HEK293 (cell line): ENCODE measurements around the gene CIART.
A peak's percentile ranks its signal among the peaks of the same experiment; 100 is the strongest.

Experiments
- CTCF ChIA-PET: fragments of 350-600 bp; formaldehyde crosslinking; extraction: SDS; loops from one replicate; lab custom pipeline; 2021; ENCODE audit warnings: antibody characterized with exemption; lab: Yijun Ruan, JAX
- POLR2A ChIA-PET: fragments of 300-600 bp; formaldehyde crosslinking; extraction: SDS; loops from one replicate; lab custom pipeline; 2020; ENCODE audit warnings: antibody characterized with exemption, inconsistent platforms; lab: Yijun Ruan, JAX
- H3K27ac ChIP-seq: fragments of 200-500 bp; sonication (Bioruptor generic); 2 replicates; pipeline ENCODE4 v1.5.1; 2014; ENCODE audit warnings: low read depth, low read length, control low read depth, inconsistent platforms; ENCODE audit errors: extremely low read depth
- H3K36me3 ChIP-seq, 2 experiments: fragments of 200-500 bp in 1 of 2; sonication (Bioruptor generic) in 1 of 2; 1 replicate in 1 of 2; 2 replicates in 1 of 2; pipeline ENCODE4 v1.5.1; 2014 to 2017; ENCODE audit warnings: inconsistent platforms in 2 of 2, low read length in 2 of 2; ENCODE audit not compliant: control insufficient read depth in 2 of 2, insufficient read depth in 1 of 2
- H3K4me1 ChIP-seq: fragments of 200-500 bp; sonication (Bioruptor generic); 2 replicates; pipeline ENCODE4 v1.5.1; 2014; ENCODE audit warnings: mild to moderate bottlenecking, low read length, inconsistent platforms; ENCODE audit not compliant: control insufficient read depth, insufficient read depth
- H3K4me3 ChIP-seq: 2 replicates; pipeline ENCODE4 v1.5.1; 2011; ENCODE audit warnings: low read depth, mild to moderate bottlenecking, control low read depth, low read length, moderate library complexity
- H3K9me3 ChIP-seq: fragments of 200-500 bp; sonication (Bioruptor generic); 2 replicates; pipeline ENCODE4 v1.5.1; 2014; ENCODE audit warnings: low read depth, low read length, inconsistent platforms; ENCODE audit not compliant: control insufficient read depth, insufficient read depth
- AEBP2 ChIP-seq: fragments of 450-650 bp; formaldehyde crosslinking; IDR thresholded peaks from 2 replicates; pipeline ENCODE4 v1.5.1; 2016; ENCODE audit warnings: missing biosample characterization, missing genetic modification characterization, borderline replicate concordance
- GLIS1 ChIP-seq: fragments of 450-650 bp; formaldehyde crosslinking; IDR thresholded peaks from 2 replicates; pipeline ENCODE4 v1.5.1; 2016; ENCODE audit warnings: missing biosample characterization, missing genetic modification characterization
- GLIS2 ChIP-seq: fragments of 450-650 bp; formaldehyde crosslinking; IDR thresholded peaks from 2 replicates; pipeline ENCODE4 v1.5.1; 2016; ENCODE audit warnings: missing biosample characterization, missing genetic modification characterization
- ZFP69B ChIP-seq: fragments of 450-650 bp; formaldehyde crosslinking; IDR thresholded peaks from 2 replicates; pipeline ENCODE4 v1.5.1; 2016; ENCODE audit warnings: missing biosample characterization, missing genetic modification characterization
- ZIC2 ChIP-seq: fragments of 450-650 bp; formaldehyde crosslinking; IDR thresholded peaks from 2 replicates; pipeline ENCODE4 v1.5.1; 2016; ENCODE audit warnings: missing biosample characterization, missing genetic modification characterization
- ZNF140 ChIP-seq: fragments of 450-650 bp; formaldehyde crosslinking; IDR thresholded peaks from 2 replicates; pipeline ENCODE4 v1.5.1; 2016; ENCODE audit warnings: missing biosample characterization, missing genetic modification characterization
- ZNF16 ChIP-seq: fragments of 450-650 bp; formaldehyde crosslinking; IDR thresholded peaks from 2 replicates; pipeline ENCODE4 v1.5.1; 2016; ENCODE audit warnings: low read depth, missing biosample characterization, missing genetic modification characterization
- ZNF266 ChIP-seq: fragments of 450-650 bp; formaldehyde crosslinking; IDR thresholded peaks from 2 replicates; pipeline ENCODE4 v1.5.1; 2016; ENCODE audit warnings: missing biosample characterization, missing genetic modification characterization, low read depth
- ZNF341 ChIP-seq: fragments of 450-650 bp; formaldehyde crosslinking; IDR thresholded peaks from 2 replicates; pipeline ENCODE4; 2016; ENCODE audit warnings: low read depth, missing biosample characterization, missing genetic modification characterization
- ZNF362 ChIP-seq: fragments of 450-650 bp; formaldehyde crosslinking; IDR thresholded peaks from 2 replicates; pipeline ENCODE4 v1.5.1; 2016; ENCODE audit warnings: missing biosample characterization, missing genetic modification characterization
- ZNF423 ChIP-seq: fragments of 450-650 bp; formaldehyde crosslinking; IDR thresholded peaks from 2 replicates; pipeline ENCODE4 v1.5.1; 2016; ENCODE audit warnings: missing biosample characterization, missing genetic modification characterization
- ZNF488 ChIP-seq: fragments of 450-650 bp; formaldehyde crosslinking; IDR thresholded peaks from 2 replicates; pipeline ENCODE4 v1.5.1; 2016; ENCODE audit warnings: missing biosample characterization, missing genetic modification characterization
- ZNF518A ChIP-seq: fragments of 450-650 bp; formaldehyde crosslinking; conservative IDR thresholded peaks from 2 replicates; pipeline ENCODE4 v1.5.1; 2016; ENCODE audit warnings: low read depth, missing biosample characterization, missing genetic modification characterization
- ZNF555 ChIP-seq: fragments of 450-650 bp; formaldehyde crosslinking; conservative IDR thresholded peaks from 2 replicates; pipeline ENCODE4 v1.5.1; 2017; ENCODE audit warnings: missing biosample characterization, mild to moderate bottlenecking, missing genetic modification characterization, inconsistent platforms
- ZNF624 ChIP-seq: fragments of 450-650 bp; formaldehyde crosslinking; IDR thresholded peaks from 2 replicates; pipeline ENCODE4 v1.5.1; 2017; ENCODE audit warnings: missing biosample characterization, missing genetic modification characterization
- ZNF747 ChIP-seq: fragments of 450-650 bp; formaldehyde crosslinking; IDR thresholded peaks from 2 replicates; pipeline ENCODE4 v1.5.1; 2016; ENCODE audit warnings: missing biosample characterization, missing genetic modification characterization
- ZNF785 ChIP-seq: fragments of 450-650 bp; formaldehyde crosslinking; IDR thresholded peaks from 2 replicates; pipeline ENCODE4 v1.5.1; 2016; ENCODE audit warnings: missing biosample characterization, missing genetic modification characterization
- ZNF792 ChIP-seq: fragments of 450-650 bp; formaldehyde crosslinking; IDR thresholded peaks from 2 replicates; pipeline ENCODE4 v1.5.1; 2016; ENCODE audit warnings: missing biosample characterization, missing genetic modification characterization
- TF ChIP-seq, protein P1 (sequence below): fragments of 450-650 bp; formaldehyde crosslinking; IDR thresholded peaks from 2 replicates; pipeline ENCODE4 v1.5.1; 2016; ENCODE audit warnings: missing biosample characterization, missing genetic modification characterization
- TF ChIP-seq, protein P2 (sequence below): fragments of 450-650 bp; formaldehyde crosslinking; IDR thresholded peaks from 2 replicates; pipeline ENCODE4 v1.5.1; 2016; ENCODE audit warnings: missing biosample characterization, missing genetic modification characterization
- TF ChIP-seq, protein P3 (sequence below): fragments of 450-650 bp; formaldehyde crosslinking; IDR thresholded peaks from 2 replicates; pipeline ENCODE4 v1.5.1; 2016; ENCODE audit warnings: missing biosample characterization, missing genetic modification characterization
- TF ChIP-seq, protein P4 (sequence below): fragments of 450-650 bp; formaldehyde crosslinking; IDR thresholded peaks from 2 replicates; pipeline ENCODE4 v1.5.1; 2016; ENCODE audit warnings: missing biosample characterization, missing genetic modification characterization

The CIART gene

DNA sequence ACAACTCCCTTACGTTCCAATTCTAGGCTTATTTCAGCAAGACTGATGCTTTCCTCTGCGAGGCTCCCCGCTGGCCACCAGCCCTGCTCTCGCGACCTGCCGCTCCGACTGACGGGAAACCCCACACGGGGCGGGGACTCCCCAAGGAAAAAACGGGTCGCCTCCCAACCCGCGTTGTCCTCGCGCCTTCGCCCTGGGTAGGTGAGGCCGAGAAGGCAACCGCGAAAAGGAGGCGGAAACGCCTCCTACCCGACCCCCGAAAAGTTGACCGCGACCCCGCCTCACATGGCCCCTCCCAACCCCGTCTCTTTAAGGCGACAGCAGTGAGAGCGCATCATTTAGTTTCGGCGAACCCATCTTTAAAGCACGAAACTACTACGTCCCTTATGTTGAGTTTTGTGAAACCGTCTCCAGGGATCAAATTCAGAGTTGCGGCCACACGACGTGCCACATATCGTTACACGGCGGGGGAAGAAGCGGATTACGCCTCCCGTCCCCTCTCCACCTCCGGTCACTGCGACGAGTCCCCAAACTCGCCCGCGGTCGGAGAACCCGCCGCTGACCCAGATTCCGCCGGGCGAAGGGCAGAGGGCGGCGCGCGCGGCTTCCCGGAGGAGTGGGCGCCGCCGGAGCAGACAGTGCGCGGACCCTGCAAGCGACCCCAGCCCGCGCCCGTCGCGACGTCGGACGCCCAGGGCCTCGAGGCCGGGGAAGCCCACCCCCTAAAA lies 47.6 kb upstream of the CIART start:
- Histone ChIP-seq H3K27ac (peak overlapping the region; percentile 82), H3K36me3 (peaks cover 17 to 18% of the 10 kb centered on the region in 2 experiments), H3K9me3 (no peaks in the 10 kb centered on the region), H3K4me3 (peak overlapping the region; percentile 89), H3K4me1 (no peaks in the 10 kb centered on the region; the same call in 1 of the 2 replicates)
- ChIA-PET POLR2A (no interaction called here), CTCF (interaction anchor here (0.7 kb wide), 1 partner anchor 72 kb away, joined by 4 read pairs; no protein-coding TSS in a partner anchor)
- no peak for TF ChIP-seq ZNF488 (tag by site-specific recombination)
- TF ChIP-seq ZNF555 (tag by site-specific recombination): no peak
- no peak for TF ChIP-seq ZNF266 (tag by site-specific recombination)
- TF ChIP-seq AEBP2: no peak
- TF ChIP-seq ZNF518A: no peak
- peak; percentile 92 for TF ChIP-seq ZNF362 (tag by site-specific recombination)
- no peak for TF ChIP-seq ZNF747 (tag by site-specific recombination)
- TF ChIP-seq, protein P1, sequence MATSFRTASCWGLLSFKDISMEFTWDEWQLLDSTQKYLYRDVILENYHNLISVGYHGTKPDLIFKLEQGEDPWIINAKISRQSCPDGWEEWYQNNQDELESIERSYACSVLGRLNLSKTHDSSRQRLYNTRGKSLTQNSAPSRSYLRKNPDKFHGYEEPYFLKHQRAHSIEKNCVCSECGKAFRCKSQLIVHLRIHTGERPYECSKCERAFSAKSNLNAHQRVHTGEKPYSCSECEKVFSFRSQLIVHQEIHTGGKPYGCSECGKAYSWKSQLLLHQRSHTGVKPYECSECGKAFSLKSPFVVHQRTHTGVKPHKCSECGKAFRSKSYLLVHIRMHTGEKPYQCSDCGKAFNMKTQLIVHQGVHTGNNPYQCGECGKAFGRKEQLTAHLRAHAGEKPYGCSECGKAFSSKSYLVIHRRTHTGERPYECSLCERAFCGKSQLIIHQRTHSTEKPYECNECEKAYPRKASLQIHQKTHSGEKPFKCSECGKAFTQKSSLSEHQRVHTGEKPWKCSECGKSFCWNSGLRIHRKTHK (tag by site-specific recombination): no peak
- TF ChIP-seq, protein P2, sequence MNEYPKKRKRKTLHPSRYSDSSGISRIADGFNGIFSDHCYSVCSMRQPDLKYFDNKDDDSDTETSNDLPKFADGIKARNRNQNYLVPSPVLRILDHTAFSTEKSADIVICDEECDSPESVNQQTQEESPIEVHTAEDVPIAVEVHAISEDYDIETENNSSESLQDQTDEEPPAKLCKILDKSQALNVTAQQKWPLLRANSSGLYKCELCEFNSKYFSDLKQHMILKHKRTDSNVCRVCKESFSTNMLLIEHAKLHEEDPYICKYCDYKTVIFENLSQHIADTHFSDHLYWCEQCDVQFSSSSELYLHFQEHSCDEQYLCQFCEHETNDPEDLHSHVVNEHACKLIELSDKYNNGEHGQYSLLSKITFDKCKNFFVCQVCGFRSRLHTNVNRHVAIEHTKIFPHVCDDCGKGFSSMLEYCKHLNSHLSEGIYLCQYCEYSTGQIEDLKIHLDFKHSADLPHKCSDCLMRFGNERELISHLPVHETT (tag by site-specific recombination): 0 out of 2 replicates have a peak, but pooled peaks have one; percentile 38
- TF ChIP-seq, protein P3, sequence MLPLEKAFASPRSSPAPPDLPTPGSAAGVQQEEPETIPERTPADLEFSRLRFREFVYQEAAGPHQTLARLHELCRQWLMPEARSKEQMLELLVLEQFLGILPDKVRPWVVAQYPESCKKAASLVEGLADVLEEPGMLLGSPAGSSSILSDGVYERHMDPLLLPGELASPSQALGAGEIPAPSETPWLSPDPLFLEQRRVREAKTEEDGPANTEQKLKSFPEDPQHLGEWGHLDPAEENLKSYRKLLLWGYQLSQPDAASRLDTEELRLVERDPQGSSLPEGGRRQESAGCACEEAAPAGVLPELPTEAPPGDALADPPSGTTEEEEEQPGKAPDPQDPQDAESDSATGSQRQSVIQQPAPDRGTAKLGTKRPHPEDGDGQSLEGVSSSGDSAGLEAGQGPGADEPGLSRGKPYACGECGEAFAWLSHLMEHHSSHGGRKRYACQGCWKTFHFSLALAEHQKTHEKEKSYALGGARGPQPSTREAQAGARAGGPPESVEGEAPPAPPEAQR (tag by site-specific recombination): no peak
- TF ChIP-seq ZNF785 (tag by site-specific recombination): no peak
- TF ChIP-seq, protein P4, sequence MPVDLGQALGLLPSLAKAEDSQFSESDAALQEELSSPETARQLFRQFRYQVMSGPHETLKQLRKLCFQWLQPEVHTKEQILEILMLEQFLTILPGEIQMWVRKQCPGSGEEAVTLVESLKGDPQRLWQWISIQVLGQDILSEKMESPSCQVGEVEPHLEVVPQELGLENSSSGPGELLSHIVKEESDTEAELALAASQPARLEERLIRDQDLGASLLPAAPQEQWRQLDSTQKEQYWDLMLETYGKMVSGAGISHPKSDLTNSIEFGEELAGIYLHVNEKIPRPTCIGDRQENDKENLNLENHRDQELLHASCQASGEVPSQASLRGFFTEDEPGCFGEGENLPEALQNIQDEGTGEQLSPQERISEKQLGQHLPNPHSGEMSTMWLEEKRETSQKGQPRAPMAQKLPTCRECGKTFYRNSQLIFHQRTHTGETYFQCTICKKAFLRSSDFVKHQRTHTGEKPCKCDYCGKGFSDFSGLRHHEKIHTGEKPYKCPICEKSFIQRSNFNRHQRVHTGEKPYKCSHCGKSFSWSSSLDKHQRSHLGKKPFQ (tag by site-specific recombination): no peak
- peak; percentile 16; the same call in 1 of the 2 replicates for TF ChIP-seq ZNF423
- no peak for TF ChIP-seq ZNF140 (tag by site-specific recombination)
- TF ChIP-seq ZFP69B (tag by site-specific recombination): no peak
- TF ChIP-seq ZNF341 (tag by site-specific recombination): 0 out of 2 replicates have a peak, but pooled peaks have one; percentile 28
- TF ChIP-seq ZNF624 (tag by site-specific recombination): no peak
- peak; percentile 93 for TF ChIP-seq GLIS2
- peak; percentile 76 for TF ChIP-seq GLIS1
- peak; percentile 69 for TF ChIP-seq ZIC2 (tag by site-specific recombination)
- TF ChIP-seq ZNF792 (tag by site-specific recombination): no peak
- TF ChIP-seq ZNF16 (tag by site-specific recombination): no peak
